ENCODE data around the gene LEP. TPM values are rescaled to one million over a fixed set of nuclear protein-coding genes. Genes with fewer than 3 reads are reported as not detected.

LEP gene
- total RNA-seq, 4 donors from 2014 or later = not detected

DNA sequence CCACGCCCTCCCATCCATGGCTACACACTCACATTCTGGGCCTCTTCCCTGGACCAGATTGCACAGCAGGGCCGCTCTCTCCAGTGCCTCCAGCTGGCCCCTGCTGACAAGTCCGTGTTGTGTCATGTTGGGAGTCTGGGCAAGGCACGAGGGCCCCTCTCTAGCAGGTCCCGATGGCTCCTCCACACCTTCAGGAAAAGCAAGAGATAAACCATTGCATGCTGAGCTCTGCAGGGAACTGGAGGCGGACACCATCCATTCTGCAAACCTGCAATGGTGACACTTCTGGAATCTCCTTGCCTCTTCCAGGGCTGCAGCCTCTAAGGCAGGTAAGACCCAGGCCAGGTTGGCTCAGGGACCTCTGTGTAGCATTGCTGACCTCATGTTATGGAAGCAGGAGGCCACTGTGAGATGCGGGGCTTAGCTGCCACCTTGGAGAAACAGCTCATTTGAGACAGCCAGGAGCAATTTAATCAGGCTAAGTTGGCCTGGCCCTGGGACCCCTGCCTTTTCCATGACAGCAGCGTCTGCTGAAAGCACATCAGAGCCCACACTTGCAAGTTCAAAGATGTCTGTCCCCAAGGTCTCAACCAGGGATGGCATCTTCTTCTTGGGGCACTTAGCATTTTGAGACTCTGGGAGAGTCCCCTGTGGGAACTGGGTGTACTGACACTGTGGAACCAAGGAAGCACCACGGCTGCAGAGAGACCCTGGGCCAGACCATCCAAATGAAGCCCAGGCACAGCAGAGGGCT is 34.2 kb upstream of the LEP start:
- H3K9me3 ChIP-seq = no peaks in the 10 kb centered on the region
- peaks cover 0 to 9% of the 10 kb centered on the region in 2 donors for H3K27me3 ChIP-seq
- no peak overlapping the region for H3K4me3 ChIP-seq
- TF ChIP-seq, protein P1, sequence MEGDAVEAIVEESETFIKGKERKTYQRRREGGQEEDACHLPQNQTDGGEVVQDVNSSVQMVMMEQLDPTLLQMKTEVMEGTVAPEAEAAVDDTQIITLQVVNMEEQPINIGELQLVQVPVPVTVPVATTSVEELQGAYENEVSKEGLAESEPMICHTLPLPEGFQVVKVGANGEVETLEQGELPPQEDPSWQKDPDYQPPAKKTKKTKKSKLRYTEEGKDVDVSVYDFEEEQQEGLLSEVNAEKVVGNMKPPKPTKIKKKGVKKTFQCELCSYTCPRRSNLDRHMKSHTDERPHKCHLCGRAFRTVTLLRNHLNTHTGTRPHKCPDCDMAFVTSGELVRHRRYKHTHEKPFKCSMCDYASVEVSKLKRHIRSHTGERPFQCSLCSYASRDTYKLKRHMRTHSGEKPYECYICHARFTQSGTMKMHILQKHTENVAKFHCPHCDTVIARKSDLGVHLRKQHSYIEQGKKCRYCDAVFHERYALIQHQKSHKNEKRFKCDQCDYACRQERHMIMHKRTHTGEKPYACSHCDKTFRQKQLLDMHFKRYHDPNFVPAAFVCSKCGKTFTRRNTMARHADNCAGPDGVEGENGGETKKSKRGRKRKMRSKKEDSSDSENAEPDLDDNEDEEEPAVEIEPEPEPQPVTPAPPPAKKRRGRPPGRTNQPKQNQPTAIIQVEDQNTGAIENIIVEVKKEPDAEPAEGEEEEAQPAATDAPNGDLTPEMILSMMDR (IDR thresholded peaks at IDR 0.05) = no peak
- TF ChIP-seq POLR2A (IDR thresholded peaks at IDR 0.05) = no peak
- no peaks in the 10 kb centered on the region for H3K4me1 ChIP-seq
- no peaks in the 10 kb centered on the region for H3K36me3 ChIP-seq
- DNase-seq = no peak
- intact Hi-C loops (cut with DNase I; ENCODE audit: low total_unique reads) = loop anchor here (10.0 kb wide), 1 partner anchor 492 kb away; no protein-coding TSS in a partner anchor
- no peak overlapping the region for H3K27ac ChIP-seq

DNA sequence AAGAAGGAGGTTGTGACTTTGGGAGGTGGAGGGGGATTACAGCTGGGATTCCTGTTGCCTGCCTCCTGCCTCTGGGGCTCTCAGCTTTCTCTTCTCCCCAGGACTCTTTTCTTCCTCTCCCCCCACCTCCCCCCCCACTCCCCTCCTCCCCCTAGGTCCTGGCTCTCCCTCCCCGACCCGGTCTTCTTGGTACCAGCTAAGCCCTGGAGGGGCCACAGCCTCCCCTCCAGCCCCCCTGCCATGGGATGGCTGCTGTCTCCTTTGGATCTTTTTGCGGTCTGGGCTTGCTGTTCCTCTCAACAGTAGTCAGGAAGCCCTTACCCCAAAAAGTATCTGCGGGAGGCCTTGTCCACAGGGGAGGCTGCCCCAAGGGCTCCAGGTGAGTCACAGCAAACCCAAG is 33.5 kb upstream of the LEP start:
- Histone ChIP-seq H3K36me3 (no peaks in the 10 kb centered on the region), H3K4me3 (no peak overlapping the region), H3K4me1 (no peaks in the 10 kb centered on the region), H3K27ac (no peak overlapping the region), H3K9me3 (no peaks in the 10 kb centered on the region), H3K27me3 (peaks cover 0 to 4% of the 10 kb centered on the region in 2 donors)
- intact Hi-C loops (cut with DNase I; ENCODE audit: low total_unique reads) = loop anchor here (10.0 kb wide), 1 partner anchor 493 kb away; no protein-coding TSS in a partner anchor
- TF ChIP-seq POLR2A (IDR thresholded peaks at IDR 0.05) = no peak
- TF ChIP-seq, protein P1 (IDR thresholded peaks at IDR 0.05) = no peak
- no peak for DNase-seq

DNA sequence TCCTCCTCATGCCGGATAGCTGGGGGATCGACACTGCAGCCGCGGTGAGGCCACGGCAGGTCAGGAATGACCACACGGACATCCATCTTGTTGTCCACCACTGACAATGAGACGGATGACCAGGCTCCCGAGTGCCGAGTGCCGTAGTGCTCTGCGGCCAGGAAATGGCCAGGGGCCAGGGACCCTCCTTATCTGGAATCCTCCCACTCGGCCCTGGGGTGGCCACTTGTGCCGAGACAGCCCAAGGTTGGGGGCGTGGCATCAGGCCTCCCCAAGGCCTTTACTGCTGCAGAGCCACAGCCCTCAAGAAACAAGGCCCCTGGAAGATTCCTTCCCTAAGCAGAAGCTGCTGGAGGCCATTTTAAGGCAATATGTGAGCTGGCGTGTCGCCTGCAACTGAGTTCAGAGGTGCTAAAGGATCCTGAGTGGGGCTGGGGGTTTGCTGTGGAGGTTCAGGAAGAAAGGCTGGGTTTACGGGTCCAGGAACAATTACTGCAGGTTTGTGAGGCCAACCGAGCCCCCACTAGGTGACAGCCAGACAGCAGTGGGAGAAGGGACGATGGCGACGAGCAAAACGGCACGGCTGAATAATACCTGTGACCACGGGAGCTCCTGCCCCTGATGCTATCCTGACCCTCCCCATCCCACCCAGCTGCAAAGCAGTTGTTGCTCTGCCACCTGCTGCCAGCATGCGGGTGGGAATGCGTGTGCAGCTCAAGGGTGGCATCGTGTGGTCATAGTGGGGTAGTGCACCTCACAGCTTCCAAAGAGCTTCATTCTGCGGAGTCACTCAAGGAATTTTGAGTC is 31.6 kb upstream of the LEP start:
- TF ChIP-seq, protein P1 (IDR thresholded peaks at IDR 0.05) = peak; percentile 97 to 99 (median 98)
- TF ChIP-seq POLR2A (IDR thresholded peaks at IDR 0.05) = no peak
- H3K9me3 ChIP-seq = no peaks in the 10 kb centered on the region
- no peak overlapping the region for H3K4me3 ChIP-seq
- no peaks in the 10 kb centered on the region for H3K4me1 ChIP-seq
- intact Hi-C loops (cut with DNase I; ENCODE audit: low total_unique reads) = loop anchor here (10.0 kb wide), 1 partner anchor 495 kb away; no protein-coding TSS in a partner anchor
- H3K36me3 ChIP-seq = no peaks in the 10 kb centered on the region
- DNase-seq = peak; percentile 52 to 70
- H3K27me3 ChIP-seq = peaks cover 0 to 4% of the 10 kb centered on the region in 2 donors
- H3K27ac ChIP-seq = no peak overlapping the region

DNA sequence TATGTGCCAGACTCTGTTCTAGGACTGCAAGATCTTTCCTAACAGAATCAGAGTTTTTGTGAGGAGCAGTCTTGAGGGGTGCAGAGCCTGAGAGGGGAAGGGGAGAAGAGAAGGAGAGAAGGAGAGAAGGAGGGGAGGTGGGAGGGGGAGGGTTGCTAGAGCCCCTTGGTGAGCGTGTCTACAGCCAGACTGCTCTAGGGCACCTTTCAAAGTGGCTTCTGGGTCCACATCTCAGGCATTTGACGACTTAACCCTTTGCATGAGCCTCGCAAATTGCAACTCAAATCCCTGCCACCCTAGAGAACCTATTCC is 31.1 kb upstream of the LEP start:
- TF ChIP-seq, protein P1 (IDR thresholded peaks at IDR 0.05) = no peak
- no peak for TF ChIP-seq POLR2A (IDR thresholded peaks at IDR 0.05)
- Histone ChIP-seq H3K27ac (no peak overlapping the region), H3K4me1 (no peaks in the 10 kb centered on the region), H3K9me3 (no peaks in the 10 kb centered on the region), H3K27me3 (peaks cover 0 to 4% of the 10 kb centered on the region in 2 donors), H3K4me3 (no peak overlapping the region), H3K36me3 (no peaks in the 10 kb centered on the region)
- no peak for DNase-seq
- intact Hi-C loops (cut with DNase I; ENCODE audit: low total_unique reads) = no loop called here

Data from uterus (tissue), 4 donors.